NOMO-1 (cell line): ENCODE results near the gene ENDOU.

Experiments used
- DNase-seq, 2 experiments: peaks; one replicate each; lab custom pipeline; 2025; ENCODE audit not compliant: unreplicated experiment in 2 of 2; lab: John Stamatoyannopoulos, UW

Gene ENDOU

GRCh38 chr12:47744778-47745436, 19.6 kb upstream of the ENDOU start:
- DNase-seq = no peak

GRCh38 chr12:47744005-47744651, 18.8 kb upstream of the ENDOU start:
- no peak for DNase-seq

- DNase-seq = no peak
Measured at GRCh38 chr12:47743311-47743860, 18.1 kb upstream of the ENDOU start.

GRCh38 chr12:47742253-47742825, 17.0 kb upstream of the ENDOU start:
- peak in 1 of 2 experiments; percentile 20 for DNase-seq

GRCh38 chr12:47741340-47741703, 16.0 kb upstream of the ENDOU start:
- peak; percentile 8 to 10 for DNase-seq

- no peak for DNase-seq
Measured at GRCh38 chr12:47740606-47741339, 15.5 kb upstream of the ENDOU start.

GRCh38 chr12:47739979-47740378, 14.7 kb upstream of the ENDOU start:
- no peak for DNase-seq

- DNase-seq = no peak
Measured at GRCh38 chr12:47739297-47739696, 14.0 kb upstream of the ENDOU start.

- DNase-seq = no peak
Measured at GRCh38 chr12:47737936-47738594, 12.8 kb upstream of the ENDOU start.

- DNase-seq = no peak
Measured at GRCh38 chr12:47736877-47737676, 11.8 kb upstream of the ENDOU start.

- no peak for DNase-seq
Measured at GRCh38 chr12:47736216-47736615, 10.9 kb upstream of the ENDOU start.

GRCh38 chr12:47735649-47736048, 10.4 kb upstream of the ENDOU start:
- no peak for DNase-seq

GRCh38 chr12:47734725-47735480, 9.6 kb upstream of the ENDOU start:
- no peak for DNase-seq

- DNase-seq = no peak
Measured at GRCh38 chr12:47733142-47733541, 7.9 kb upstream of the ENDOU start.

GRCh38 chr12:47732504-47732903, 7.2 kb upstream of the ENDOU start:
- DNase-seq = no peak

GRCh38 chr12:47731723-47732122, 6.4 kb upstream of the ENDOU start:
- DNase-seq = no peak

- DNase-seq = no peak
Measured at GRCh38 chr12:47730341-47730744, 5.1 kb upstream of the ENDOU start.

- no peak for DNase-seq
Measured at GRCh38 chr12:47729233-47729632, 3.9 kb upstream of the ENDOU start.

GRCh38 chr12:47725893-47726292, 603 bp upstream of the ENDOU start:
- no peak for DNase-seq
